Middle frontal gyrus (tissue), 1 donor: ENCODE data around the gene SRRM2.

ENCODE experiments used
- DNase-seq: peaks from one replicate; pipeline ENCODE4 v3.0.0-alpha.2; 2015; ENCODE audit warnings: low spot score; ENCODE audit errors: extremely low spot score

The SRRM2 gene

DNA sequence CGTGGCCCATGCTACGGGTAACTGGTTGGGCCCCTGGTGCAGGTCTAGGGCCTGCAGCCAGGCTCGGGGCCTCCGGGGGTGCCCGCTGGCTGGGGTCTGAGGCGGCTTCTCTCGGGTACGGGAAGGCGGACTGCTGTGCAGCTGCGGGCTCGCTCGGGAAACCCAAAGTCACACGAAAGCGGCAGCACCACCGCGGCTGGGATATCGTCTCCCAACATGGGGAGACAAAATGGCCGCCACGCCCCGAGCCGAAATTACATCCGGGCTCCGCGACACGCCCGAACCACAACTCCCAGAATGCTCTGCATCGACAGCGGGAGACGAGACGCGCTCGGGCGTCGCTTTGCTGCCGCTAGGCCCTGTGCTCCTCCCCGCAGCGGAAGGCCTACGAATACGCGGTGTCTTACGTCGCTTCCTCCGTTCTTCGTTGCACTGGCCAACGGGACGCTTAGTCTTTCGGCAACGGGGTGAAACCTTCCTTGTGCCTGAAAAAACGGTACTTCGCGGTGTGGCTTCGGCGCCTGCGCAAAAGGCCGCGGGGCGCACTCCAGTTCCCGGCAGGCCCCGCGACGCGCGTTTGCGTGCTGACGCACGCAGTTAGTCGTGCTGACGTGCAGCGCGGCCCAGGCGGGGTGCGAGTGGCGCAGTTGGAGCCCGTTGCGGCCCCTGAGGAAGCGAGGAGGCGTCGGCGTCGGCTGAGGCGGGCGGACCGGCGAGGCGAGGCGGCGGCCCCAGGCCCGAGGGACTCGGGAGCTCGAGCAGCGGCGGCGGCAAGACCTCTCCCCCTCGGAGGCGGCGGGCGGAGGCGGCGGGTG is at the start of gene SRRM2:
Gene SRRM2, plus strand, starts transcription at position 604 of the 815 bp plus-strand sequence. CDS start 3,727 bp downstream, outside the sequence.
- peak; percentile 87 for DNase-seq

DNA sequence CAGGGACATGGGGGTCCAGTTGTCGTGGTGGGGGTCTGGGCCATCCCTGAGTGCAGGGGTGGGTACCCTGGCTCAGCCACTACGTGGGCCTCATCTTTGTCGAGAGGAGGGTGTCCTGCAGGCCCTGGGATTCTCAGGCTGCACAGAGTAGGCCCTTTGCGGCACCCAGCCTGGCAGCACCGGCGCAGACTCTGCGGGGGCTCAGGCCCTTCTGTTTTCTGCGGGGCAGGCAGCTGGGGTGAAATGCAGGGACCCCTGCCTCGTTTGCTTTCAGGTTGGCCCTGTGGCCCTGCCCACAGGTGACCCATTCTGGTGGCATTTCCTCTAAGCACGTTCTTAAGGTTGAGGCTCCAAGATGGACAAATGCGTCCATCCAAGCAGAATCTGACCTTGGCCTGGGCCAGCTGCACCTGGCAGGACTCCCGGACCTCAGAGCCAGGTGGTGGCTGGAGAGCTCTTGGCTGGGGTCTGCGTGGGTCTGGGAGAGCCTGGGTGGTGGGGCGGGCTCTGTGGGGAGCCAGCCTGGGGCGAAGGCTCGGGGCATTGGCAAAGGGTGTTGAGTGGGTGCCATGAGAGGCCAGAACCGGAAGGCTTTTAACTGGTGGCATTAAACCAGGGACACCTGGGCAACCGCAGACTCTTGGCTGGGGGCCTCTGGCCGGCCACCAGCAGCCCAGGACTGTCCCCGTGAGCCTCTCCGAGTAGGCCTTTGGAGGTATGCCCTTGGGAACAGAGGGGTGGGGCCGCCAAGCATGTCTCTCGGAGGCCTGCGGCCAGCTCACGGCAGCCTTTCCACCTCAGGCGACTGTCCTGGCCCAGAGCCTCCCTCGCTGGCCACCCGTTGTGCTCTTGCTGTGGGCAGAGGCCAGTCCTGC is 49.3 kb upstream of the SRRM2 start:
- no peak for DNase-seq

GRCh38 chr16:2704166-2704982 is 48.1 kb upstream of the SRRM2 start:
- DNase-seq = no peak

DNA sequence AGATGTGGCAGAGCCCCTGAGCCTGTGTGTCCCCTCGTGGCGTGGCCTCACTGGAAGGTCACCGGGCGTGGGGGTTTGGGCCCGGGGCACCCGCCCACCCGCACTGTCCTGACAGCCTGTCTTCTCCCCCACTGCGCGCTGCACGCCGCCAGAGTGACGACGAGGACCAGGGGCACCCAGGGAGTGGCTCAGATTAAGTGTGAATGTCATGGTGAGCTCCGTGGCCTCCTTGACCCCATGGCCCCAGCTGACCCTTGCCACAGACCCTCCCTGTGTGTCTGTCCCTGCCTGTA is 47.5 kb upstream of the SRRM2 start:
- no peak for DNase-seq

GRCh38 chr16:2705351-2705750 is 47.1 kb upstream of the SRRM2 start:
- no peak for DNase-seq

- DNase-seq = no peak
Measured at GRCh38 chr16:2706085-2706484, 46.4 kb upstream of the SRRM2 start.

GRCh38 chr16:2706611-2707311 is 45.7 kb upstream of the SRRM2 start:
- no peak for DNase-seq

- no peak for DNase-seq
Measured at GRCh38 chr16:2707368-2708289, 44.8 kb upstream of the SRRM2 start.

GRCh38 chr16:2708290-2708639 is 44.2 kb upstream of the SRRM2 start:
- no peak for DNase-seq

- DNase-seq = no peak
Measured at GRCh38 chr16:2708955-2709587, 43.4 kb upstream of the SRRM2 start.

DNA sequence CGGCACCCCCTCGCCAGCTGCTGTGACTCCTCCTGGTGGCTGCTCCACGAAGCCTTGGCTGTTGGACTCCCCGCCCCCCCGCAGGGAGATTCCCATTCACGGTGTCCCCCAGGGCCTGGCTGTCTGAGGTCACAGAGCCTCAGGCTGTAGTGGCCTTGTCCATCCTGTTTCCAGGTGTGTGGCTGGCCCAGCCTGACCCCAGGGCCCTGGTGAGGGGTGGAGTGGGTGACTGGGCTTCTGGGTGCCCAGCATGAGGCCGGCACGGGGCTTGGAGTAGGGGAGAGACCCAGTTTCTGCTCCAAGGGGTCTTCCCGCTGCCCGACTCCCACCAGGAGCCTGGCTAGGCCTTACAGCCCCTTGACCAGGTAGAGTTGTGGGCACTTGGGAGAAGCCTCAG is 42.9 kb upstream of the SRRM2 start:
- no peak for DNase-seq

DNA sequence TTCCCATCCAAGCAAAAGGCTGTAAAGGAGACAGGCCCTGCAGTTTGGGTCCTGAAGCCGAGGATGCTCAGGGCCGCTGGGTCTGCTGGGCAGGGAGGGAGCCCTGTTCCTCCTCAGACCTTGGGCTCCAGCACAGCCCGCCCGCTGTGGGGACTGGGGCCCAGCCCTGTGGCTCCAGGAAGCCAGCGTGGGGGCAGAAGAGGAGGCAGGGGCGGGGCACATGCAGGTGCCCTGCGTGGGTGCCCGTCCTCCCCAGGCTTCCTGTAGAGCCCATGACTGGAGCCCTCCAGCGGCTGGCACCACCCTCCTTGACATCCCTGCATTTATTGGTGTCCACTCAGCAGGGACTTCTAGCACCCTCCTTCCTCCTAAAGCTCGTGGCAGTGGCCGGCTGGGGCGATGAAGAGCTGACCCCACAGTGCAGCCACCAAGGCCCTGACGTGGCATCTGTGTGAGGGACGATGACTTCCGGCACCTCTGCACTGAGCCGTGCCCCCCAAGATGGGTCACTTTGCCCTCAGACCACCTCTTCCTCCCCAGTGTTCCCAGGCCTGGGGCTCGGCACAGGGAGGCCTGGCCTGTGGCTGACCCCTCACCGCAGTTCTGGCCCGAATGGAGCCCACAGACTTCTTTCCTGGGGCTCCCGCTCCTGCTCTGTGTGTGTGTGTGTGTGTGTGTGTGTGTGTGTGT is 42.3 kb upstream of the SRRM2 start:
- DNase-seq = no peak

DNA sequence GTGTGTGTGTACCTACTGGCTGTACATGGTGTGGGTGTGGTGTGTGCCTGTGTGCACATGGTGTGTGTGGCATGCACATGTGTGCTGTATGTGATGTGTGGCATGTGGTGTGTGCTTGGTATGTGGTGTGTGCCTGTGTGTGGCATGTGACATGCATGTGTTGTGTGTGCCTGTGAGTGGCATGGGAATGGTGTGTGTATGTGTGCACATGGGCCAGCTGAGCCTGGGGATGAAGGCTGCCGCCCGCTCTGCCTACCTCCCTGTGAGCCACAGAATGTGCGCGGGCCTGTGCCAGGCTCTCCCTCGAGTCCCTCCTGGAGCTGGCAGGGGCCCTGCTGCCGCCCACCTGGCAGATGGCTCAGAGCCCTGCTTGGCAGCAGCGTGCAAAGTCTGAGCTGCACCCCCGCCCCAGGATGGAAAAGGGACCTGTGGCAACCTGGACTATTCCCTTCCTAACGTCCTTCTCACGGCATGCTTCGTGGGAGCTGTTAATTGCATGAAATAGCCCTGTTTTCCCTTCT is 41.7 kb upstream of the SRRM2 start:
- DNase-seq = peak; percentile 60

- DNase-seq = no peak
Measured at GRCh38 chr16:2711370-2712062, 40.9 kb upstream of the SRRM2 start.

GRCh38 chr16:2712063-2712441 is 40.4 kb upstream of the SRRM2 start:
- no peak for DNase-seq

DNA sequence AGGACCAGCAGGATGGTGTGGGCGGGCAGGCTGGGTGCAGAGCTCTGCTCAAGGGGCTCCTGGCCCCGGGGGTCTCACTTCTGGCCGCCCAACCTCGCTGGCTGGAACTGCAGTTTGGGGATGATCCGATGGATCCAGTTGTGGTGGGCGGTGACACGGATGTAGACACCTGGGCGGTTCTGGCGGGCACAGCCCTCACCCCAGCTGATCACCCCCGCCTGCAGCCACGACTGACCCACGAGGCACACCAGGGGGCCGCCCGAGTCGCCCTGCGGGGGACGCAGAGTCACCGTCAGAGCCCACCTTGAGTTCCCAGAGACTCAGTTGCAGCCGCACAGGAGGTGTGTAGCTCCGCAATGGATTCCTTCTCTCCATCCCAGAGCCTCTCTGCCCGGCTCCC is 39.9 kb upstream of the SRRM2 start:
- no peak for DNase-seq

- no peak for DNase-seq
Measured at GRCh38 chr16:2713523-2713922, 38.9 kb upstream of the SRRM2 start.
